ENCODE data around the gene GATB.

DNA sequence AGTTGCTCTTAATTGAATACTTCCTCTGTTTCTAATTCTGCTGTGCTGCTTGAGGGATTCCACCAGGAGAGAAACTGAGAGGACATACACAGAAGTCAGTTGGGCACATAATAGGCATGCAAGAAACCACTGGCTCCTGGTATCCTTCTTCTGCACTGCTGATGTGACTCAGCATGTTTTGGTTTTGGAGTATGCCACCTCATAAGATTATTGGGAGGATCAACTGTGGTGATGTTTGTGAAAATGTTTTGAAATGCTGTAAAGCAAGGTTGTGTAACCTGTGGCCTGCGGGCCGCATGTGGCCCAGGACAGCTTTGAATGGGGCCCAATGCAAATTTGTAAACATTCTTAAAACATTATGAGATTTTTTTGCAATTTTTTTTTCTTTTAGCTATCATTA, 119.6 kb downstream of the GATB start:
- TF ChIP-seq, protein P1, sequence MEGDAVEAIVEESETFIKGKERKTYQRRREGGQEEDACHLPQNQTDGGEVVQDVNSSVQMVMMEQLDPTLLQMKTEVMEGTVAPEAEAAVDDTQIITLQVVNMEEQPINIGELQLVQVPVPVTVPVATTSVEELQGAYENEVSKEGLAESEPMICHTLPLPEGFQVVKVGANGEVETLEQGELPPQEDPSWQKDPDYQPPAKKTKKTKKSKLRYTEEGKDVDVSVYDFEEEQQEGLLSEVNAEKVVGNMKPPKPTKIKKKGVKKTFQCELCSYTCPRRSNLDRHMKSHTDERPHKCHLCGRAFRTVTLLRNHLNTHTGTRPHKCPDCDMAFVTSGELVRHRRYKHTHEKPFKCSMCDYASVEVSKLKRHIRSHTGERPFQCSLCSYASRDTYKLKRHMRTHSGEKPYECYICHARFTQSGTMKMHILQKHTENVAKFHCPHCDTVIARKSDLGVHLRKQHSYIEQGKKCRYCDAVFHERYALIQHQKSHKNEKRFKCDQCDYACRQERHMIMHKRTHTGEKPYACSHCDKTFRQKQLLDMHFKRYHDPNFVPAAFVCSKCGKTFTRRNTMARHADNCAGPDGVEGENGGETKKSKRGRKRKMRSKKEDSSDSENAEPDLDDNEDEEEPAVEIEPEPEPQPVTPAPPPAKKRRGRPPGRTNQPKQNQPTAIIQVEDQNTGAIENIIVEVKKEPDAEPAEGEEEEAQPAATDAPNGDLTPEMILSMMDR (IDR thresholded peaks at IDR 0.05) = no peak
- TF ChIP-seq POLR2A (IDR thresholded peaks at IDR 0.05) = no peak

Data from adrenal gland (tissue), 5 donors.